GM12878 (cell line): ENCODE measurements around the gene TNFRSF14. TPM values are rescaled to one million over a fixed set of nuclear protein-coding genes. Genes with fewer than 3 reads are reported as not detected.
"Not testable (repeated sequence)": the region's sequence is repeated elsewhere in the genome, so short reads cannot be mapped to it uniquely, and the experiment has no call there.

Source experiments
- ATAC-seq: fragments of 200-7000 bp; cut with Tn5 transposase; 3 replicates; pipeline ENCODE4 v1.9.1; 2020; ENCODE audit warnings: mild to moderate bottlenecking, moderate library complexity
- BruUV-seq: library from RNA; stranded (reverse); fragments of 400-500 nt; replicated peaks from 2 replicates; lab custom pipeline; 2021; lab: Mats Ljungman, UMichigan
- CTCF ChIA-PET: fragments of 300-600 bp; sonication (Branson Sonifier 250); formaldehyde crosslinking; extraction: SDS; loops from one replicate; lab custom pipeline; 2021; ENCODE audit warnings: inconsistent platforms; lab: Yijun Ruan, JAX
- POLR2A ChIA-PET: fragments of 350-600 bp; formaldehyde crosslinking; extraction: SDS; loops from one replicate; lab custom pipeline; 2021; ENCODE audit warnings: inconsistent platforms; lab: Charles Lee
- RAD21 ChIA-PET: fragments of 300-600 bp; sonication (Branson Sonifier 250); formaldehyde crosslinking; loops from one replicate; lab custom pipeline; 2023; ENCODE audit warnings: antibody characterized with exemption; ENCODE audit not compliant: unreplicated experiment; lab: Charles Lee
- SMC1A ChIA-PET: fragments of 300-600 bp; sonication (Branson Sonifier 250); formaldehyde crosslinking; loops from one replicate; lab custom pipeline; 2023; ENCODE audit not compliant: unreplicated experiment, uncharacterized antibody; lab: Charles Lee
- DNase-seq: peaks from one replicate; pipeline ENCODE4 v3.0.0-alpha.2; 2011; ENCODE audit warnings: low read depth, low spot score
- FAIRE-seq: peaks from 3 replicates; lab custom pipeline; 2011; peaks lifted over from hg19 to GRCh38; lab: Jason Lieb, UNC
- H2AFZ ChIP-seq: 2 replicates; pipeline ENCODE4 v1.6.0; 2011; ENCODE audit warnings: low read depth, low read length, control low read depth; ENCODE audit not compliant: control insufficient read depth
- H3K27ac ChIP-seq: 2 replicates; pipeline ENCODE4 v1.5.1; 2011; ENCODE audit warnings: control low read depth; ENCODE audit not compliant: control insufficient read depth, insufficient read depth
- H3K27me3 ChIP-seq, 2 experiments: replicated peaks in 1 of 2; 2 replicates each; pipeline versions ENCODE4 v1.6.0 to v1.6.1; 2011; ENCODE audit warnings: low read length in 1 of 2; ENCODE audit not compliant: control insufficient read depth in 2 of 2, insufficient read depth in 2 of 2
- H3K36me3 ChIP-seq, 2 experiments: 2 replicates each; pipeline ENCODE4 v1.5.1; 2011; ENCODE audit warnings: low read length in 1 of 2; ENCODE audit not compliant: control insufficient read depth in 2 of 2, insufficient read depth in 2 of 2
- H3K4me1 ChIP-seq: 2 replicates; pipeline ENCODE4 v1.6.1; 2011; ENCODE audit warnings: mild to moderate bottlenecking, low read length, moderate library complexity, mixed read lengths; ENCODE audit not compliant: control insufficient read depth, insufficient read depth
- H3K4me2 ChIP-seq: 2 replicates; pipeline ENCODE4 v1.6.0; 2011; ENCODE audit warnings: control low read depth; ENCODE audit not compliant: control insufficient read depth, insufficient read depth
- H3K4me3 ChIP-seq: fragments of 200-600 bp; sonication (generic); 2 replicates; pipeline ENCODE4 v1.5.1; 2016
- H3K79me2 ChIP-seq: 2 replicates; pipeline ENCODE4 v1.6.0; 2011; ENCODE audit warnings: low read length; ENCODE audit not compliant: control insufficient read depth, insufficient read depth
- H3K9ac ChIP-seq: 2 replicates; pipeline ENCODE4 v1.8.0; 2011; ENCODE audit warnings: low read length, control low read depth, mixed read lengths; ENCODE audit not compliant: control insufficient read depth, insufficient read depth
- H3K9me3 ChIP-seq: replicated peaks from 3 replicates; pipeline ENCODE4 v1.5.1; 2011; ENCODE audit warnings: mild to moderate bottlenecking, low read length; ENCODE audit not compliant: control insufficient read depth, insufficient read depth
- H4K20me1 ChIP-seq: 2 replicates; pipeline ENCODE4 v1.6.0; 2011; ENCODE audit not compliant: control insufficient read depth, insufficient read depth
- POLR2A ChIP-seq: IDR thresholded peaks from 2 replicates; pipeline ENCODE4 v1.6.1; 2011; ENCODE audit warnings: low read depth, mild to moderate bottlenecking, low read length
- WGBS: methylation state at CpG from one replicate; pipeline ENCODE4 v1.1.6; 2016; ENCODE audit warnings: low lambda C conversion rate; ENCODE audit not compliant: insufficient replicate concordance, insufficient coverage; ENCODE audit errors: missing lambda C conversion rate; 5-methylcytosine and 5-hydroxymethylcytosine counted together
- in situ Hi-C: fragments of 300-500 bp; cut with MboI; formaldehyde crosslinking; loops from 9 replicates; pipeline ENCODE4 v1.14.3; 2018; ENCODE audit warnings: mixed read lengths
- intact Hi-C: fragments of 100-400 bp; cut with micrococcal nuclease; formaldehyde crosslinking; loops from one replicate; pipeline ENCODE4 v1.14.2; 2022; ENCODE audit not compliant: unreplicated experiment
- polyA plus RNA-seq, 11 experiments: library from polyadenylated mRNA; depleted of rRNA in 4 of 11; unstranded in 6 of 11; stranded (reverse) in 5 of 11; fragments of >200 nt; fragmentation: Nextera tagmentation in 4 of 11; fragmentation: Illumina TruSeq in 1 of 11; extraction: Ambion mirVana in 4 of 11; extraction: Trizol in 1 of 11; gene quantifications; 1 replicate in 1 of 11; 2 replicates in 10 of 11; pipeline versions ENCODE4 v1.2.1 to v1.2.3, GENCODE V29; 2011 to 2016; ENCODE audit warnings: inconsistent platforms in 2 of 11, missing spikeins in 2 of 11, low read depth in 1 of 11
- total RNA-seq, 4 experiments: library from RNA; depleted of rRNA in 3 of 4; stranded (reverse); fragments of >200 nt in 3 of 4; fragmentation: Illumina TruSeq in 1 of 4; extraction: Trizol in 1 of 4; gene quantifications; 2 replicates each; pipeline versions ENCODE4 v1.2.1 to v1.2.3, GENCODE V29; 2013 to 2021
- TF ChIP-seq, protein P1 (sequence below): fragments of 450-650 bp; IDR thresholded peaks from 2 replicates; pipeline ENCODE4 v1.6.1; 2017; ENCODE audit warnings: low read depth, mild to moderate bottlenecking, moderate library complexity

The TNFRSF14 gene
- total and polyA plus RNA-seq, 10 of the 15 experiments (the other 5 are each of a cell fraction or from before 2014, with no cell fraction given): 0.43 to 114 (median 41.5) TPM

DNA sequence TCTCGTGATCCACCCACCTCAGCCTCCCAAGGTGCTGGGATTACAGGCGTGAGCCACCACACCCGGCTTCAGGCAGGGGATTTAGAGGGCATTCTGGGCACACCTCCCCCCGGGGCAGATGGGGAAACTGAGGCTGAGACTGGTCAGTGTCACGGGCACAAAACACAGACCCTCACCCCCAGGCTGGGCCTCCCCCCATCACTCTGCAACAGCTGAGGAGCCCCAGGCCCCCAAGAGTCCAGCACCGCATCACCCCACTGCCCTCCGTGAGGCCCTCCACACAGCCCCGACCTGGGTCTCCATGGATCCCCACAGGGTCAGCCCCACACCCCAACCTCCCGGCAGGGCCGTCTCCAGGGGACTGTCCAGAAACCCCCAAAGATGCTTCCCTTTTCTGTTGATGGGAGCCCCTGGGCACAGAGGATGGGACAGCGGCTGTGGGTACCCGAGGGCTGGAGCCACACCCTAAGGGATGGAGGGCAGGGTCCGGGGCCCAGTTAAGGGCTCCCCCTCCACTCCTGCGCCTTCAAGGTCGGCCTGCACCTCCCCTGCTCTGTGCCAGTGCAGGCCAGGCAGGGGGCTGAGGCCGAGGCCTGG, 11.0 kb downstream of the TNFRSF14 start:
- in situ Hi-C loops: no loop called here
- no peak overlapping the region for H3K4me3 ChIP-seq
- H3K27me3 ChIP-seq: no peaks in the 10 kb centered on the region
- no TSS peak for BruUV-seq
- ChIA-PET SMC1A (no interaction called here), CTCF (no interaction called here), POLR2A (no interaction called here), RAD21 (no interaction called here)
- FAIRE-seq (no peak), DNase-seq (no peak), ATAC-seq (no peak)
- H4K20me1 ChIP-seq: no peaks in the 10 kb centered on the region
- no peaks in the 10 kb centered on the region; the same call in 2 of the 3 replicates for H3K9me3 ChIP-seq
- no peaks in the 10 kb centered on the region for H3K79me2 ChIP-seq
- 56% methylated on average over 15 of the region's 16 CpGs for WGBS
- H3K27ac ChIP-seq: no peak overlapping the region
- intact Hi-C loops: no loop called here
- H2AFZ ChIP-seq: no peak overlapping the region
- no peaks in the 10 kb centered on the region; a peak in 1 of 4 replicates for H3K36me3 ChIP-seq
- no peak overlapping the region for H3K9ac ChIP-seq
- H3K4me2 ChIP-seq: no peak overlapping the region
- peak; percentile 15; the same call in 1 of the 2 replicates for TF ChIP-seq POLR2A
- TF ChIP-seq, protein P1, sequence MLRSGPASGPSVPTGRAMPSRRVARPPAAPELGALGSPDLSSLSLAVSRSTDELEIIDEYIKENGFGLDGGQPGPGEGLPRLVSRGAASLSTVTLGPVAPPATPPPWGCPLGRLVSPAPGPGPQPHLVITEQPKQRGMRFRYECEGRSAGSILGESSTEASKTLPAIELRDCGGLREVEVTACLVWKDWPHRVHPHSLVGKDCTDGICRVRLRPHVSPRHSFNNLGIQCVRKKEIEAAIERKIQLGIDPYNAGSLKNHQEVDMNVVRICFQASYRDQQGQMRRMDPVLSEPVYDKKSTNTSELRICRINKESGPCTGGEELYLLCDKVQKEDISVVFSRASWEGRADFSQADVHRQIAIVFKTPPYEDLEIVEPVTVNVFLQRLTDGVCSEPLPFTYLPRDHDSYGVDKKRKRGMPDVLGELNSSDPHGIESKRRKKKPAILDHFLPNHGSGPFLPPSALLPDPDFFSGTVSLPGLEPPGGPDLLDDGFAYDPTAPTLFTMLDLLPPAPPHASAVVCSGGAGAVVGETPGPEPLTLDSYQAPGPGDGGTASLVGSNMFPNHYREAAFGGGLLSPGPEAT: no peak
- no peaks in the 10 kb centered on the region for H3K4me1 ChIP-seq

DNA sequence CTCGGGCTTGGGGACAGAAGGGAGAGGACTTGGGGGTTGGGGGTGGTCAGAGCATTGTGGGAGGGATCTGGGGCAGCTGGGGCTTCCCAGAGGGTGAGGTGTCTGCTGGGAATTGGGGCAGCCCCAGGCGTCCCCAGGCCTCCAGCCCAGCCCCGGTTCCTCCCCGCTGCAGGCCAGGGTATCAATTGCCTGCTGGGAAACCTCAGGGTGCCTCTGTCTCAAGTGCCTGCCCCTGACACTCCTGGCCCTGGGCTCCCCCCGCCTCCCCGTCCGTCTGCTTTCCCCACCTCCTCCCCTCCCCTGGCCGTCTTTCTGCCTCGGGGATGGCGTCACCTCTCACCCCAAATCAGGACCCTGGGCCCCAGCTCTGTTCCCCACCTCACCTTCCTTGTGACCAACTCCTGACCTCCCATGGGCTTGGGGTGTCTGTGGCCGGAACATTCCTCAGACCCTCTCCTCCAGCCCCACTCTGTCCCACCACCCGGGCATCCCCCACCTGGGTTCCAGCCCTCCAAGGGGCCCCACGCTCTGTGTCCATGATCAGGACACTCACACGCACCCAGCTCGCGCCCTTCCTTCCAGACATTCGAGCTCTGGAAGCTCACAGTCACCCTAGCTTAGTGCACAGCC, 12.1 kb downstream of the TNFRSF14 start:
- H3K27me3 ChIP-seq, H3K9me3 ChIP-seq, intact Hi-C loops, H3K27ac ChIP-seq, H4K20me1 ChIP-seq, in situ Hi-C loops, SMC1A ChIA-PET, H3K4me1 ChIP-seq, H2AFZ ChIP-seq, RAD21 ChIA-PET, BruUV-seq, H3K4me2 ChIP-seq, H3K79me2 ChIP-seq, POLR2A ChIA-PET, H3K9ac ChIP-seq, H3K4me3 ChIP-seq, DNase-seq, CTCF ChIA-PET, H3K36me3 ChIP-seq: not testable (repeated sequence)
- 38% methylated on average over 6 of the region's 17 CpGs for WGBS
- FAIRE-seq: peak; percentile 91
- peak; percentile 79 for ATAC-seq
